GM23248 (cell line): ENCODE results near the gene PHKA1.

Experiments
- EZH2 ChIP-seq: fragments of 200-600 bp; sonication (generic); IDR thresholded peaks from 2 replicates; pipeline ENCODE4 v1.6.1; 2018; ENCODE audit warnings: antibody characterized with exemption, mild to moderate bottlenecking; ENCODE audit not compliant: insufficient read depth, poor library complexity, severe bottlenecking
- EZH2phosphoT487 ChIP-seq: fragments of 200-600 bp; sonication (generic); IDR thresholded peaks from 2 replicates; pipeline ENCODE4 v1.6.1; 2018; ENCODE audit warnings: antibody characterized with exemption, moderate library complexity, mild to moderate bottlenecking, low read depth; ENCODE audit not compliant: insufficient read depth

DNA sequence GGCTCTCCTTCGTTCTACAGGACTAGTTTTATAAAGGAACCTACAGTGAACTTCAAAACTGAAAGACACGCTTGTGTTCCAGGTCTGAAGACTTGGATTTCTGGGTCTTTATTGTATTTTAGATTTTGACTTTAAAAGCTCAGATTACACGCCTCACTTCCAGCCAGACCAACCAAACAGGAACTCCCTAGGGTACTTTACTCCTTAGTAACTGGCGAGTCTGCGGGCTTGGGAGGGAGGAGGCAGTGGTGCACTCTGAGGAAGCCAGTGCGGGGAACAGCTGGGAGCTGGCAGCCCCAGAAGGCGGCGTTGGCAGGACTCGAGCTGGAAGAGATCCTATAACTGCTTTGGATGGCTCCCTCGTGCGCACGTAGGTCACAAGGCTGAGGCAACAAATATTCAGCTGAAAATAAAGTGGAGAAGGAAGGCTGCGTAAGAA is 391 bp upstream of the PHKA1 start:
- TF ChIP-seq EZH2 (no peak), EZH2phosphoT487 (no peak)
